Testis (tissue), 2 donors: Measurements from ENCODE around the gene PUM1.

Experiments
- POLR2A ChIP-seq: fragments of 450-650 bp; IDR thresholded peaks from one replicate; pipeline ENCODE4 v1.6.1; 2017; ENCODE audit warnings: antibody characterized with exemption, mild to moderate bottlenecking, moderate library complexity
- TF ChIP-seq, protein P1 (sequence below), 3 experiments: fragments of 450-650 bp in 2 of 3; fragments of 200-600 bp in 1 of 3; sonication (generic) in 1 of 3; IDR thresholded peaks; one replicate each; pipeline ENCODE4 v1.5.1; 2016 to 2019; ENCODE audit warnings: antibody characterized with exemption in 3 of 3, mild to moderate bottlenecking in 2 of 3, moderate library complexity in 1 of 3

DNA sequence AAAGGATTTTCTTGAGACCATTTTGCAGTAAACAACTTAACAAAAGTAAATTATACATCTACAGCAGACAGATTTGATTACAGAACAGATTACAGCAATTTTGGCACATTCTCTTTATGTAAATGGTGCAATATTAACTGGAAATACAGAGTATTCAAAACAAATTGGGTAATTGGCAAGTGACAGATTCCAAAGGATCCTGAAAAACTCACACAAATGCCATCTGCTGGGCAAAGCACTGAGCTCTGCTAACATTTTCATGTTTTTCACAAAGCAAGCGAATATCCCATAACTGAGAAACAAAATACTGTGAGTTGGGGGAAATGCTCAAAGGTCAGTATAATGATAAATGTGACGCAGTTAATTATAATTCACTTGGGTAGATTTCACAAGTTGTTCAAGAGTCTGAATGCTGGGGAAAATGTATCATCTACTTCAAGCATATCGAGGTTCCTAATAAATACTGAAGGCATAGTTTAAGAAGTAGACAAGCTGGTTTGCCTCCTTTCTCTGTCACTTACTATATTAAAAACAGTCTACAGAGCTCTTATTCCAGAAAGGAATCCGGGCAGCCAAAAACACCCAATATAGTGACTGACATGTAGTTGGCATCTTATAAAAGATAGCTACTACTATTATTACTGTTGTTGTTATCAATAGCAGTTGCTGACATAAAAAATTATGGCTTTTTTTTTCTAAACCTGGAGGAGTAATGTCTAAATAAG is 81.2 kb downstream of the PUM1 start:
- TF ChIP-seq, protein P1, sequence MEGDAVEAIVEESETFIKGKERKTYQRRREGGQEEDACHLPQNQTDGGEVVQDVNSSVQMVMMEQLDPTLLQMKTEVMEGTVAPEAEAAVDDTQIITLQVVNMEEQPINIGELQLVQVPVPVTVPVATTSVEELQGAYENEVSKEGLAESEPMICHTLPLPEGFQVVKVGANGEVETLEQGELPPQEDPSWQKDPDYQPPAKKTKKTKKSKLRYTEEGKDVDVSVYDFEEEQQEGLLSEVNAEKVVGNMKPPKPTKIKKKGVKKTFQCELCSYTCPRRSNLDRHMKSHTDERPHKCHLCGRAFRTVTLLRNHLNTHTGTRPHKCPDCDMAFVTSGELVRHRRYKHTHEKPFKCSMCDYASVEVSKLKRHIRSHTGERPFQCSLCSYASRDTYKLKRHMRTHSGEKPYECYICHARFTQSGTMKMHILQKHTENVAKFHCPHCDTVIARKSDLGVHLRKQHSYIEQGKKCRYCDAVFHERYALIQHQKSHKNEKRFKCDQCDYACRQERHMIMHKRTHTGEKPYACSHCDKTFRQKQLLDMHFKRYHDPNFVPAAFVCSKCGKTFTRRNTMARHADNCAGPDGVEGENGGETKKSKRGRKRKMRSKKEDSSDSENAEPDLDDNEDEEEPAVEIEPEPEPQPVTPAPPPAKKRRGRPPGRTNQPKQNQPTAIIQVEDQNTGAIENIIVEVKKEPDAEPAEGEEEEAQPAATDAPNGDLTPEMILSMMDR (IDR thresholded peaks at IDR 0.05), result no peak
- no peak for TF ChIP-seq POLR2A
